A172 (cell line): Measurements from ENCODE around the gene BLOC1S6. TPM values are rescaled to one million over a fixed set of nuclear protein-coding genes. Genes with fewer than 3 reads are reported as not detected.

Experiments used
- DNase-seq: peaks from one replicate; pipeline ENCODE4 v3.0.0-alpha.2; 2015; ENCODE audit warnings: low spot score
- total RNA-seq: library from RNA; depleted of rRNA; stranded (reverse); fragments of >200 nt; shearing (Covaris generic); gene quantifications from 2 replicates; pipeline ENCODE4 v1.2.3, GENCODE V29; 2014

BLOC1S6 gene
- total RNA-seq, 1 experiment from 2014 or later, result 105 TPM

DNA sequence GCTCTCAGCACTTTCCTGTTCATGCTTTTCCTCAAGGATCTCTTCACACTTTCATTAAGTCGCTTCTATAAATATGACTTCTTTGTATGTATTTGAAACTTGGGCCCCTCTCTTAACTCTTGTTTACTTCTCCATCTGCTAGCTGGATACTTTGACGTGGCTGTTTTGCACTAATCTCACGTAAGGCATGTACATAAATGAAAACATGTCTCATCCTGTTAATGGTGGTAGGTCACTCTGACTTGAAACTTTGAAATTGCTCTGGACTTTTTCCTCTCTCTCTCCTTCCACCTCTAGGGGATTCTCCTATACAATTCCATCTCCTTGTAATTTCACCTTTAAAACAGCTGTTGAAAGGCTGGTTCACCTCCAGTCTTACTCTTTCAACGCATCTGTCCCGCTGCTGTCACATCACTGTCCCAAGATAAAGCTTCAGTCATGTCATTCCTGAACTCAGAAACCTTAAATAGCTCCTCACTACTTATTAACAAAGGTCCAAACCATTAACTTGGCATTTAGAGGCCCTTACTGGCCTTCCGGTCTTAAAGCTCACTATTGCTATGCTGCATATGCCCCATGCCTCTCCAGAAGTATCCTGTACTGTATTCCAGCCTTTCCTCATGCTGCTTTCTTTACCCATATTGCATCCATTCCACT lies 1.2 kb downstream of the BLOC1S6 start:
- DNase-seq, result no peak

DNA sequence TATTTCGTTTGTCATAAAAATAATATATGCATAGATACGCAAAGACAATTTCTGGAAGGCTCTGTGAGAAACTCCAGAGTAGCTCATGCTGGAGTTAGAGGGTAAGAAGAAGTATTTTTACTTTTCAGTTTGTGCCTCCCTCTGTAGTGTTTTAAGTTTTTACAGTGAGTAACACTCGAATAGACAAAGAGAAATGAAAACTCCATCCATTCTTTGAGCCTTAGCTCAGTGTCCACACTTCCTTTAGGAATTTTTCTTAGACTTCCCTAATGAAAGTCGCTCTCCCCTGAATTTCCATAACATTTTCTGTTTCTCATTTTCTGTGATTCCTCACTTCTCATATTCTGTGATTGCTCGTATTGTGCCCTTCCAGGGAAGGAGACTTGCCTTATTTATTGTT lies 2.1 kb downstream of the BLOC1S6 start:
- no peak for DNase-seq

GRCh38 chr15:45594319-45594718 lies 7.1 kb downstream of the BLOC1S6 start:
- no peak for DNase-seq

- DNase-seq, result no peak
Measured at GRCh38 chr15:45594835-45595530, 7.8 kb downstream of the BLOC1S6 start.

GRCh38 chr15:45603881-45604280 lies 16.7 kb downstream of the BLOC1S6 start:
- DNase-seq, result no peak

GRCh38 chr15:45604326-45604725 lies 17.1 kb downstream of the BLOC1S6 start:
- DNase-seq, result no peak

DNA sequence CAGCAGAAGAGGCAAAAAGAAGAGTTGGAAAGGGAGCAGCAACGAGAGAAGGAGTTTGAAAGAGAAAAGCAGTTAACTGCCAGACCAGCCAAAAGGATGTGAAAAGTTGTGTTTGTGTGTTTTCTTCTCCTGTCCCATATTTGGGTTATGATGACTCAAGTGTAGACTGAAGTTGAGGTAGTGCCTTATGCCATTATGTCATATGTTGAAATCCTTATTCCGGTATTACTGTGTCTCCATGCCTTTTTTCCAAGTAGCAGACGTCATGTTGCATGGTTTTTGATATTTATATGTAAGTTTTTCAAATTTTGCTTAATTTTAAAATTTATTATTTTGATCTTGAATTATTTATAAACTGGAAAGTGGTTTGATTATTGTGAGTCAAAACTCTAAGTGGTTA lies 19.2 kb downstream of the BLOC1S6 start:
- no peak for DNase-seq

DNA sequence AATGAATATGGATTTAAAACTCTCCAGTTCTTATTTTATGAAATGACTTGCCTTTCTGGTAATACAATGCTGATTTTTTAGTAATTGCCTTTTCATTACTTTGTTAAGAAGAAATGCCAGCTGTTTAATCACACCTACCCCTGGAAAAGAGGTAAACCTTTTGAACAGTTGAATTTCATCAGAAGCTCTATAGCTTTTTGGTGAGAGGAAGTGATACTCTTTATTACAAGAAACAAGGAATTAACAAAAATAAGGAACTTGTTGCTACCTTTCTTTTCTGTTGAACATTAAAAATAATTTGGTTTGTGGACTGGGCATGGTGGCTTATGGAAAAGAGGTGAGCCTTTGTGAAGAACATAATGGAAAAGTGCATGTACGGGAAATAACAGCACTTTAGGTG lies 19.7 kb downstream of the BLOC1S6 start:
- no peak for DNase-seq

GRCh38 chr15:45611305-45611704 lies 24.1 kb downstream of the BLOC1S6 start:
- peak; percentile 30 for DNase-seq

DNA sequence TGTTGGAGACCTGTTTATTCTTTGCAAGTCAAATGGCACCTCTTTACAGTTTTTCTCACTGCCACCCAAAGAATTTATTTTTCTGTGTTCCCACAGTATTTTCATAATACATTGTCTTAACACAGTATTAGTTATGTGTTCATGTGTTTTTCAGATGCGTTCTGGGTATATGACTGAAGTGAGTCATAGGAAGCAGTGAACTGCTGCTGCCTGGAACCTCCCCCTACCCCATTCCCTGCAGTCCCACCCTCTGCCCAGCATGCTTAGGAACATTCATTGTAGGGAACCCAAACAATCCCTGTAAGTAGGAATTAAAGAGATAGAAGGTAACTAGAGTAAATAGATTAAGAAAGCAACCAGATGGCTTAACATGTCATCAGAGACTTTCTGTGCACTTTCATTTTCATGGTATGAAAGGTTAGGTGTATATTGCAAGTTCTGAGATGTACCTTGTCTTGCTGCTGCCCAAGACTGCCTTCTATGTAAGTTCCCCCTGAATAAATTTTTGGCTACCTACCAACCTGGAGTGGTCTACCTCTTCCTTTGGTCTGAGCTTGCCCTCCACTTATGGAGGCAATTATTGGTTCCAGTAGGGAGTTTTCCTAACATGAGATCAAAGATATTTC lies 25.7 kb downstream of the BLOC1S6 start:
- DNase-seq, result no peak

DNA sequence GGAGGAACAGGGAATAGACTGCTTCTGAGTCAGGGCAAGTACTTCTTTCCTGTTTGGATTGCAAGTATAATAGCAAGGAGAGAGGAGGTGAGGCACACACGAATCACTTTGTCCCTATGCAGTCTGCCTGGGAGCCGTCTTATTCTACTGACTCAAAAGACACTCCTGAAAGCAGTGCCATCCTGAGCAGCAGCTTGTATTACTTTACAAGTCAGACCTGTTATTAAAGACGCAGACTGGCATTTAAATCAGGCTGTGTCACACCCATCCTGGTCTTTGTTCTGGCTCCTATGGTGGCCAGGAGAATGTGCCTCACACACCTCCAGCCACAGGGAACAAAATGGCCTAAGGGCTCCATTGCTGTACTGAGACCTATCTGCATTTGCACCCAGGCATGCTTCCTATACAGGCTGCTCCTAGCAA lies 29.7 kb downstream of the BLOC1S6 start:
- DNase-seq, result no peak

- DNase-seq, result no peak
Measured at GRCh38 chr15:45618813-45619212, 31.6 kb downstream of the BLOC1S6 start.

- no peak for DNase-seq
Measured at GRCh38 chr15:45628136-45628535, 41.0 kb downstream of the BLOC1S6 start.

GRCh38 chr15:45630917-45631691 lies 43.9 kb downstream of the BLOC1S6 start:
- peak; percentile 61 for DNase-seq

DNA sequence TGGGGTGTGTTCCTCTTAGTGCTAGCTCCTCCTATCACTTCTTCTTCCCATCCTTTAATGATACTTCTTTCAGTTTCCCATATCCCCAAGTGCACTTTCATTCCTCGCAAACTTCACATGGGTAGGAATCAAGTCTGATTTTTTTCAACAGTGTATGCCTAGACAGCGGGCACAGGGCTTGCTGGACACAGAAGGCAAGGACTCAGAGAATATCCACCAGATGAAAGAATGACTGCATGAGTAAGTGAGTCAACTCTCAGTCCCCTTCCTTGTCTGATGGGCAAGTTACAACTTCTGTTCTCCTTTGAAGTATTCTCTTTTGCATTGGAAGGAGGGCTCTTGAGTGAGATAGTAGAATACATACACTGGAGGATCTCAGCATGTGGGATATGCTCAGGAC lies 44.6 kb downstream of the BLOC1S6 start:
- no peak for DNase-seq

DNA sequence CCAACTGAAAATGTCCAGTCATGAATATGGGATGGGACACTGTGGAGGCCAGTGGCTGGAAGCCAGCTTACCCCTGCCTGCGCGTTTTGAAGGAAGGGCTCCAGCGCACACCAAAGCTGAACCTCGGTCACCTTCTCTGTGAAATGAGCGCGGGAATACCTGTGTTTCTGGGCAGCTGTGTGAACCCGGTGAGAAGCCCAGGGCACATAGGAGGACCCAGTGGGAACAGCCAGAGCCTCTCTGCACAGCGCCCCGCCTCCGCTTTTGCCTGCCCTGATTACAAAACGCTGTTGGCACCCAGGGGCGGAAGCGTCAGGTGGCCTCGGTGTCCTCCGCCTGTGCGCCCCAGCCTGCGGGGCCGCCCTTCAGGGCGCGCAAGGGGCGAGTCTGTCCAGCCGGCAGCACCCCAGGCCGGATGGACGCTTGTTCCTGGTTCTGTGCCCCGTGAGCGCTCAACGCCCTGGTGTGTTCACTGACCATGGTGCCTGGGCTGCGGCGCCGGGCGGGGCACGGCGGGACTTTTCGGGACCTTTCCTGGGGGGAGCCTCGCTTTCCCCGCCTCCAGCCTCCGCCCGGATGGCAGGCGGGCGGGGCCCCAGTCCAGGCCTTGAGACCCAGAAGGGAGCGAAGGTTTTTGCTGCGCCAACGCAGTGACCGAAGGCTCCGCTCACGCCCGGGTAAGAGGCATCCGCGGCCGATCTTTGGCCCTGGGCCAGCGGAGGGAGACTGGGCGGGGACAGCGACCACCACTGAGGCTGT lies 47.4 kb downstream of the BLOC1S6 start, which contains the start of gene SQOR:
Gene SQOR (plus strand): TSS at position 598 of the 759 bp plus-strand sequence. CDS start 23,895 bp downstream, outside the sequence.
- DNase-seq, result peak; percentile 55

DNA sequence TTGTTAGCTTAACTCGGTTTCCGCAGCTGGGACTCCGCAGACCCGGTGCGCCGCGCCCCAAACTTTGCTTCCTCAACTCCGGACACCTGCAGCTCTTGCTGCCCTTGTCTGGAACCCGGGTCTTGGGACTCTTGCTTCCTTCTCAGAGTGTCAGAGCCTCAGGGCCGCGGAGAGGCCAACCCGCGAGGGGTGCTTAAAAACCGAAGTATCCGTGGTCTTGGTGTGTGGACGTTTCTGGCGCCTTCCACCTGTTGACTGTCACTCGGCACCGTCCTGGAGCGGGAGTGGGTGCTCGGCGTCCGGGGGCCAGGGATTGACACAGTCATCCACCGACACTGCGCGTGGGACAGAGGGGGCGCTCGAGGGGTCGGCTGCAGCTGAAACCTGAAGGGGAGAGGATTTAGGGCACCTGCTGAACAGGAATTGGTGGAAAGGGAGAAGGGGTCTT lies 48.0 kb downstream of the BLOC1S6 start:
- peak; percentile 25 for DNase-seq

DNA sequence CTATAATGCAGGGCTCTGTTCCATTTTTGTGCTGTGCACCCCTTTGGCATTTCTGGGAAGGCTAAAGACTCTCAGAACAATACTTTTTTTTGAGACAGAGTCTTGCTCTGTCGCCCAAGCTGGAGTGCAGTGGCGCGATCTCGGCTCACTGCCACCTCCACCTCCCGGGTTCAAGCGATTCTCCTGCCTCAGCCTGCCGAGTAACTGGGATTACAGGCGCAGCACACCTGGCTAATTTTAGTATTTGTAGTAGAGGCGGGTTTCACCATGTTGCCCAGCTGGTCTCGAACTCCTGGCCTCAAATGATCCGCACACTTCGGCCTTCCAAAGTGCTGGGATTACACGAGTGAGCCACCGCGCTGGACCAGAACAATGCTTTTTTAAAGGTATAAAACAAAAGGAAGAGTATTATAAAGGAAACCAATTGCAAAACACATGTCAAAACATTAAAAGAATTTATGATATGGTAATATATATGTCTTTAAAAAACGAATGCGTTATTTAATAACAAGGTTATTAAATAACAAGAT lies 48.6 kb downstream of the BLOC1S6 start:
- no peak for DNase-seq

DNA sequence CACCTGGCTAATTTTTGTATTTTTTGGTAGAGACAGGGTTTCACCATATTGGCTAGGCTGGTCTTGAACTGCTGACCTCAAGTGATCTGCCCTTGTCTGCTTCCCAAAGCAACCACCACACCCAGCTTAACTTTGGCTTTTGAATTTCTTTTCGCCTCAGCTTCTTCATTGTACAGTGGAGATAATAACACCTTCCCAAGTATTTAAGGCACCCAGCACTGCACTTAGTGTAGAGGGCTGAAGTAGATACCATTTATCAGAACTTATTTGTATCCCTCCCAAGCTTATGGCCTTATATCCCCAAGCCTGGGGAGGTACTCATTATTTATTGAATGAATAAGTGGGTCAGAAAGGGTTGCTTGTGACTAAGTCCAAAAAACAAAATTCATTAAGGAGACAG lies 50.0 kb downstream of the BLOC1S6 start:
- DNase-seq, result no peak

- DNase-seq, result peak; percentile 41
Measured at GRCh38 chr15:45637552-45638033, 50.4 kb downstream of the BLOC1S6 start.

GRCh38 chr15:45640616-45641015 lies 53.4 kb downstream of the BLOC1S6 start:
- DNase-seq, result peak; percentile 78
